CD4-positive, alpha-beta T cell treated with Interferon alpha-2 for 1 hour (primary cell): Measurements from ENCODE around the gene LEMD1.
"Not testable (repeated sequence)": the region's sequence is repeated elsewhere in the genome, so short reads cannot be mapped to it uniquely, and the experiment has no call there.

Experiments used
- DNase-seq, 2 donors: peaks; one replicate each; pipeline ENCODE4 v3.0.0-alpha.2; 2020 to 2022

LEMD1 gene

DNA sequence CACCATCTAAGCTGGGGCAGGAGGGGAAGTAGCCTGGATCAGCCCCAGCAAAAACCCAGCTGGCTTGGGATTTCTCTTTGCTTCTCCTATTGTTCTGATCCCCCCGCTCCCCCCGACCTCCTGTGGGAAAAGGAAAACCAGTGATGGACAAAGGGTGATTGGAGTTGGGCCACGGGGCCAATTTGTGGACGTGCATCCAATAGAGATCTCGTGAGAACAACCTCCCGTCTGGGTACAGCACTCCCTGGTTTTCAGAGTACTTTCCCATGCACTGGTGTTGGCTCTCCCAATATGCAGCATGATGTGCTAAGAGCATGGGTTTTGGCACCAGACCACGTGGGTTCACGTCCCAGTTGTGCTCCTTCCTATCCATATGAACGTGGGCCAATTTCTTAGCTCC lies 25.0 kb upstream of the LEMD1 start:
- DNase-seq: no peak

DNA sequence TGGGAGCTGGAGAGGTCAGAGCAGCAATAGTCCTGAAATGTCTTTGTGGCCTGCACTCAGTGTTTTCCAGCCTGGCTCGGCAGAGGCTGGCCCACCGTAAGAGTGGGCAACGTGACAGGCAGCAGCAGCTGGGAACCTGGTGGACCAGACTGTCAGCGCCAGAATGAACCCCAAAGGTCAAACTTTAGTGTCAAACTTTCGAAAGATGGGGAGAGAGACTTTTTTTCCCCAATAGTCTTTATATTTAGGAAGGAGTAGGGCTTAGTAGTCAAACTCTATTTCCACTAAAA lies 23.7 kb upstream of the LEMD1 start:
- DNase-seq: no peak

DNA sequence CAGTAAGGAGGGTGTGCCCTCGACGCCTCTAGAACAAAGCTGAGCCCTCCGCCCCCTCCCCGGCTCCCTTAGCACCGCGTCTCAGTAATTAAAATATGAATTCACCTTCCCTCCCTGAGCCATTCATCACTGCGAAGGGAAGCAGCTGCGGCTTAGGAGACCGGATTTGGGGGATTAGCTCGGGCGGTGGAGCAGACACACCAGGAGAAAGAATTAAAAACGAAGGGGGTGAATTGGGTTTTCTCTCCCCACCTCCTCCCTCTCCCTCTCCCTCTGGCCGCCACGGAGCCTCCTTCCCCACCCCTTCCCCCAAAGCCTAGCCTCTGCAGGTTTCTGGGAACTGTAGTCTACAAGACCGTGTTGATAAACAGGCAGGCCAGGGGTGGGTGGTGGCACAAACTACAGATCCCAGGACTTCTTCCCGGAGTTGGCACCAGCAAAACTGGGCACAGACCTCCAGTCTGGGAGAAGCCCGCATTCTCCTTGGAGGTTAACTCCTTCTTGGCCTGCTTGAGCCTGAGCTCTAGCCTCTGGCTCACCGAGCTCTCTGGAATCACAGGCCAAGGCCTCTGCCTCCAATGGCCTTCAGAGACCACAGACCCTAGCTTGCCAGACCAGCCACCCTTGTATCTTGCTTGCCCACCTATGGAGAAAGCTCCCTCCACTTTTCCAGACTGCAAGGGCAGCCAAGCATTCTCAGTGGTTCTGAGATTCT lies 23.2 kb upstream of the LEMD1 start:
- DNase-seq: no peak

DNA sequence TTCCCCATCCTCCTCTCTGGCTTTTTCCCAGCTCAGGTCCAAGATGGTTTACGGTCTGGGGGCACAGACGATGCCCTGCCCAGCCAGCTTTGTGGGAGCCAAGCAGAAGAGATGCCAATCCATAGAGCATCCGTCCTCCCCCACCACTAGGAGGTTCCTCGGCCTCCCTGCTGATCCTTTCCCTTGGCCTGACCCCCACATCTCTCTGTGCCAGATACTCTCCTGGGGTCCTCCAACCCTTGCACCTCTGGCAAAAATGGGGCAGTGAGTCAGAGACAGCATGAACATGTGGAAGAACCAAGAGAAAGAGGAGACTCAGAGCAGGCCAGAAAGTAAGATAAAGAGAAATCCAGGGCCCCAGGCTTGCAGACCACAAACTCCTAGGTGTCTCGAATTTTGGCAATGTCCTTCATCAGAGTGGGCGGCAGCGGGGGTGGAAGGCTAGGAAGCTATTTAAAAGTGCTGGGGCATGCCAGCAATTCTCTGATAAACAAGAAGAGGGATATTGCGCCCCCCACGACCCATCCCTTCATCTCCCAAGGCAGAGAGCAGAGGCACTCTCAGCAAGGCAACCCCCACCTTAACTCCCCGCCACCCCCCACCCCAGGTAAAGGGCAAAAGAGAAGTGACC lies 22.6 kb upstream of the LEMD1 start:
- no peak for DNase-seq

DNA sequence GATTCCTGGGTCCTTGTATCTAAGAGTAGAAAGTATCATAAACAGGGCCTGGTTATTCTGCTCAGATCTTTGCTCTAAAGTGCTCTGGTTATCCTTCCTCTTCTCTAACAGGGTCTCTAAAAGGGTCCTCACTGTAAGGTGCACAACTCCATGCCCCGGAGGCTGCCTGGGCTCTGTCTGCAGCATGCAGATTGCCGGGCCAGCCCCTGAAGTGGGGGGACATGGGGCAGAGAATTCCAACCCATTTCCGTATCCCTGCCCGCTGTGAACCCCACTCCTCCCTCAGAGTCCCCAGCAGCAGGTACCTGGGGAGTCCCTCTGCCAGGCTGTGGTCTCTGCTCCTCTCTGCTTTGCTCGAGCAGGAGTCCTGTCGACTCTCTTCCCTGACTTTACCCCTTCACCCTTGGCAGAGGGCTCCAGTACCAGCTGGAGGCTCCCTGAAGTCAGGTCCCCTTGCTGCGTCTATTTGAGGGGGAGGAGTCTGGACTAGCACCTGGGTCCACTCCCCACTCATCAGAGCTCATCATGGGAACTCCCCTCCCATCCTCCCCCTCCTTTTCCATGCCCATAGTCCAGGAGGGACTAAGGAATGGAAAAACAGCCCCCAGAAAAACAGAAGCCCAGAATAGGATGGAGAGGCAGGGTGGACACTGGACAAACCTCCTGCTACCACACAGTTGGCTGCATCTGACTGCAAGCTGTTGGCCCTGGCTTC lies 21.9 kb upstream of the LEMD1 start:
- DNase-seq: no peak

DNA sequence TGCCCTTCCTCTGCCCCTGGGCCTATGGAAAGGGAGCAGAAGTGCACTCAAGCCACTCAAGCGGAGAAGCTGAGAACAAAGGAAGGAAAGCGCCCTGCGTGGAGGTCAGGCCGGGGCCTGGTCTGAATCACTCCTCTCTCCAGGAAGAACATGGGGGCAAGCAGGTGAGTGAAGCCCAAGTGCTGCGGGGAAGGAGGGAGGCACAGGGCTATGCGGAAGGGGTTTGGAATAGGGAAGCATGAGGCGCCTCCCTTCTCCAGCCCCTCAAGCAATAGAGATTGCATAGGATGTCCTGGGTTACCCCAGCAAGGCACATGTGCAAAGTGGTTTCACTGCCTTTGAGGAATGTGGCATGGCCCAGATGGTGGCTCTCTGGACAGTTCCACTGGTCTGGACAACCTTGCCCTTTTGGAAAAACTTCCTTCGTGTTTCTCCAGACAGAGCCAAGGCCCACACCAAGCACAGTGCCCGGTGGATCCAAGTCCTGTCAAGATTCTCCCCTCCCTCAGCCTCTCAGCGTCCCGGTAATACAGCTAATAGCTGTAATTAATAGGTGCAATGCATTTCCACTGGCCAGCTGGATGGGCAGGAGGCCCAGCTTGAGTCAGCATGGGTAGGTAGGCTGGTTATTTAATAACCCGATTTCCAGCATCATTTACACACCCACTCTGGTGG lies 20.3 kb upstream of the LEMD1 start:
- DNase-seq: no peak

DNA sequence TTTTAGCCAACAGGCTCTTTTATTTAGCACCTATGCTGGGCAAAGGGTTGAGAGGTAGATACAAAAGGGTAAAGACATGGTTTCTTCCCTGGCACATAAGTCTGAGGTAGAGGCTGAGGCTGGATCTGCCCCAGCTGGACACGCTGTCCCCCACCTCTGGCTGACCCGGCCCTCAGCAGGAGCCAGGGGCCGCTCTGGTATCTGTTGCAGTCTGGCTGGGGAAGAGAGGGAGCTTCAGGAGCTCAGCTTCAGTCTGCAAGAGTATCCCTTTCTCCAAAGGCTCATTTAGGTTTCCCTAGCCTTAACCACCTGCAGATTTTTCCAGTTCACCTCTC lies 19.8 kb upstream of the LEMD1 start:
- no peak for DNase-seq

DNA sequence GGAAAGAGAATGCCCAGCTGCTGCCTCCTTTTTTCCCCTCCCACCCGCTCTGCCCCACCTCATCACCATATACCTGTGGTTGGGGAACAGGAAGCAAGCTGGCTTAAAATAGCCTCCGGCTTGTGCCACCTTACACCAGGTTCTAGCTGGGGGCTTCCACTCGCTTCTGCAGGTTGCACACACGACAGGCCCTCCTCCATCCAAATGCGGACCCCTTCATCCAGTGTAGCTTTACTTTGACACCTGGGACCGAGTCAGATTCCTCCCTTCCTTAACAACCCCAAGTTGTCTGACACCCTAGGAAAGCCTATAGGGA lies 19.4 kb upstream of the LEMD1 start:
- no peak for DNase-seq

DNA sequence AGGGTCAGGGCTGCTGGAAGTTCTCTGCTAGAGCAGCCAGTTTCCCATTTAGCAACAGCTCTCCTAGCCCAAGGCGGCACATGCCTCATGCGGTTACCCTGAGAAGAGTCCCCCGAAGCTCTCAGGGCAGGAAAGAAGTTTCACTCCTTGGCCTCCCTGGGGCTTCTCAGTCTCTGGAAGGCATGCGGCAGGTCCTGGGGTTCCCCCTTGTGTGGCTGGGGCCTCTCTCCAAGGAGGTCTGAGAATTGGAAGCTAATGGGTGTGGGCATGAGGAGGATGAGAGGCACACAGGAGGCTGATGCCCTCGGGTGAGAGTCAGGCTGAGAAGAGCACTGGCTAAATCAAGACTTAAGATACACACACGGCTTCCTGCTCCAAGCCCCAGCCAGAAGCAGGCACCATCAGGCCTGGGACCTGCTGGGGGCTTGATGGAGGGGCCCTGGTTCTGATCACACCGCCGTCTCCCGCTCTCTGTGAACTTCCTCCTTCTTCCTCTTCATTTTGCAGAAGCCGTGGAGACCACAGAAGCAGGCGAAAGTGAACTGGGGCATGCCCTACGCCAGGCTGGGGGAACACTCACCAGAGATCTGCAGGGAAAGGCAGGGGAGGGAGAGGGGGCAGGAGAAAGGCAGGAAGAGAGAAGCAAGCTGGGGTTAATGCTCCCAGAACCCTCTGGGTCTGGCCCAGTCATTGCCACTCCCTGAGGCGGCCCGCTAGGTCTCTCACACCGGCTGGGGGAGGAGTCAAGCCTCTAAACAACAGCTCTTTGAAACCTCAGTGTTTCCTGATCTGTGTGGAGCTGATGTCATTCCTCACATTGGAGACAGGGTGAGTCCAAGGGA lies 18.8 kb upstream of the LEMD1 start:
- peak; percentile 60 to 74 for DNase-seq

DNA sequence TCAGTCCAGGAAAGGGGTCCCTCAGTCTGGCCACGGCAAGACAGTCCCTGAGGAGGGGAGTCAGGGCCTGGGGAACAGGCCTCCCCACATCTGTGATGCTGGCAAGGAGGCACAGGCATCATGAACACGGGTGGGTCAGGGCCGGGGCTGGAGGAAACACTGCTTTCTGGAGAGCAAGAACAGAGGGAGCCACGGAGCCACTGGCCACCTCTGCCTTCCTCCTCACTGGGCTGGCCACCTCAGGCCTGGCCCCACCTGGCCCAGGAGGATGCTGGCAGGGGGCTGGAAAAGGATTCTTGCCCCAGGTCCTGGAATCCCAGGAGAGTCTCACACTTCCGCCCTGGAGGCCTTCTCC lies 18.2 kb upstream of the LEMD1 start:
- DNase-seq: no peak

DNA sequence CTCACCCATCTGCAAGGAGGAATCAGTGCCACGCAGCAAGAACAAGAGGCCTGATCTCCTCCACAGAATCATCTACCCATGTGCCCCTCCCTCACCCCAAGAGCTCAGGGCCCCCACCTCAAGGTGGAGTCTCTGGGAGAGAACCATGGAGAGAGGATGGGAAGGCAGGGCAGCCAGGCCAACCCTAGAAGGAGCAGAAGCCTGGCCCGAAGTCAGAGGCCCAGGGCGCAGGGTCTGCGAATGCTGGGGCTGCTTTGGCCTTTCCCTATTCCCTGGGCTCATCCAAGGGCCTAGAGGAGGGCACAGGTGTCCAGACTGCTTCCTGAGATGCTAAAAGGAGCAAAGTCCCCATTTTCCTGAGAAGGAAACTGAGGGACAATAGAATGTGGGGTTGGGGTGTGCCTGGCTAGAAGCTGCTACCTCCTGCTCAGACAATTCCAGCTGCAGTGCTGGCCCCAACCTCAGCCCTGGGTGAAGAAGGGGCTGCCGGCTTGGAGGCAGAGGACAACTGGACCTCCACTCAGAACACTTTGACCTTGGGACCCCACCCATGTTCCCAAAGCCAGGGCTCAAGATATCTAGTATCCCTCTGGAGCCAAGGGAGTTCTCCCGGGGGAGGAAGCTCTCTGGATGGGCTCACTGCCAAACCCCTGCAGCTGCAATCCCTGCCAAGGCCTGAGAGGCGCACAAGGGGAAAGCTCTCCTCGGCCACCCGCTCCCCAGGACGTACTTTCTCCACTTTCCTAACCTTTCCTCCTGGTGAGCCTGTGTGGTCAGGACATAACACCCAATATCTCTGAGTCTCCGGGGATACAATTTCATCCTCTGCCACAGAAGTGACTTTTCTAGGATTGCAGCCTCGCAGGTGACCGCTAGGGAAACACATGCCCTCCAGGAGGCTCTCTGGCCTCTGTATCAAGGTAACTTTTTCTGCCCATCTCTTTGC lies 16.6 kb upstream of the LEMD1 start:
- no peak for DNase-seq

DNA sequence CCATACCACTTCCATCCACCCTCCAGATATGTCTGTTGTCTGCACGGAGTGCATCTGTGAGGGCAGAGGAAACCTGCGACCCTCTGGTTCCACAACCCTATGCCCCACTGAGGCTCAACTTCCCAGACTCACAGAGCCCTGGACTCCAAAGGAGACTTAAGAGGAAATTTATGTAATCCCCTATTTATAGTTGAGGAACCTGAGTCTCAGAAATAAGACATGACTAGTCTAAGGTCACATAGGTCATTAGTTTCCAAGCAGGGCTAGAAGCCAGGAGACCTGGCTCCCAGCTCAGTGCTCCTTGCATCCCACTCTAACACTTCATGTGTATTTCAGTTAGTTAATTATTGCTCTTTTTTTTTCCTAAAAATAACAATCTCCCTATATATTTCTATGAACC lies 15.7 kb upstream of the LEMD1 start:
- DNase-seq: no peak

DNA sequence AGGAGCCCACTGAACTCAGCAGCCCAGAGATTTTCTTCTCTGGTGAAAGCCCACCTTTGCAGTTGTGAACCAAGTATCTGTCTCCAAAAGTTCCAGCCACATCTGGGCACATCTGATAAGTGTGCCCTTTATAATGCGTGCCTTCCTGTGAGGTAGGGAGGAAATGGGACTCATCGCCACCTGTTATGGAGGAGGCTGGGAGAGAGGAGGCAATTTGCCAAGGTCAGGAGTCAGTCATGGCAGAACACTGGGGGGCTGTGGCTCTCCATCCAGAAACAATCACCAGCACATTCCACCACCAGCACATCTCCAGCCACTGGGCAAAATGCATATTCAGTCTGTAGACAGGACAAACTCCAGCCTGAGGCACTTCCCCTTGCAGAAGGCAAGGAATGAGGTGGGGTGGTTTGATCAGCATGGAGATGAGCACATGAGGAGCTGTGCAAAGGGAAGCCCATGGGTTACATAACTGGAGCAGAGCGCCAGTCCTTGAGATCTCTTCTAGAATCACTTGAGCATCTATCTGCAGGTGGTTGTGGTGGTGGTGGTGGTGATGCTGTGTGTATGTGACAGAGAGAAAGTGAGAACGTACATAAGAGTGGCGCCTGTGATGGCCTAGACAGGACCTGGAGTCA lies 15.0 kb upstream of the LEMD1 start:
- DNase-seq: no peak

DNA sequence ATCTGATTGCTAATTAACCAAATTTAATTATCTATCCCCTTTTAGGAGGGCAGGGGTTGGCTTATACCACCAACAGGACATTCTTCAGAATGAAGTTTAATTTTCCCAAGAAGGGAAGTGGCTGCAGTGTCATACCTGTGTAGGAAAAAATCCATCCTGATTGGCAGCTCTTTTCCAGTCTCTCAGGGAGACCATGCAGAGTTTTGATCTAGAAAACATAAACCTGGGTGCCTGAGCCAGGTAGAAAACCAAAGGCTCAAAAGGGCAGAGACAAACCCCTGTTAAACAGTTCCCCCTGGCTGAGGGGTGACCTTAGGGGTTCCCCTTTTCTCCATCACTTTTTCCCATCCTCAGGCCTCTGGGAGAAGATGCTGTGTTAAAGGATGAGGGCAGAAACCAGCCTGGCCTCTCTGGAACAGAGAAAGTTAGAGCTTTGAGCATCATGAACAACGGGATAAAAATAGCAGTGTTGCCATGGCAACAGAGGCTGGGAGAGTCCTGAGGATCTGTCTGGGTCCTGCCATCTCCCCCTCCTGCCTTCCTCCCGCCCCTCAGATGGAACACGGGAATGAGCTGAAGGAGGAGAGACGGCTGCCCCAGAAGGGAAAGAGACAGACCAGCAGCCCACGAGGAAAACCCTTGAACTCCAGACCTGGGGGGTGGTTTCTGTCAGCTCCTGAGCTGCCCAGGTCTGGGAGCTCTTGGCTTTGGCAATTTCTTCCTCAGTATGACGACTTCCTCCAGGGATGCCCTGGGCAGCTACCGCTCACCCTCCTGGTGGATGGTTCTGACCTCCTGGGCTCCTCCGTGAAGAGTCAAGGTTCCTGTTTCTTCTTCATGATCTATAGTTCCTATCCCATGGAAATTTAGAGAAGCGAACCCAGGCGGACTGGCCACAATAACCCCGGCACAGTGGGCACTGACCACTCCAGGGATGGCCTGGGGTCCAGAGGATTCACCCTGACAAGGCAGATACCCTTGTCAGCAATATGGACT lies 14.0 kb upstream of the LEMD1 start:
- DNase-seq: no peak

DNA sequence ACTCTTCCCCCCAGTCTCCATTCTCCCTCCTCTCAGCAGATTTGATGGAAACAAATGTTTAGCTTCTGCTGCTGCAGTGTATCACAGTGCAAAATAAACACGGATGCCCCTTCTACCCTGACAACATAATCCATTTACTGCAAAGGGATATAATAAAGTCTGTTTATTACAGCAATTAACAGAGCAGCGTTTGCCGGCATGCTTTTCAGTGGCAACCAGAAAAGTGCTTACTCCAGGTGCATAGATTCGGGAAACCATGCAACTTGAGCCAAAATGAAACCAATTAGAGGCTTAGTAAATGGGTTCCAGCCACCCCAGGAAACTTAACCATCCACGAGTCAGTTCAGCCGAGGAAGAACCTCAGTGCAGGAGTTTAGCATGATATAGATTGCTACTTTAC lies 12.9 kb upstream of the LEMD1 start:
- DNase-seq: no peak

DNA sequence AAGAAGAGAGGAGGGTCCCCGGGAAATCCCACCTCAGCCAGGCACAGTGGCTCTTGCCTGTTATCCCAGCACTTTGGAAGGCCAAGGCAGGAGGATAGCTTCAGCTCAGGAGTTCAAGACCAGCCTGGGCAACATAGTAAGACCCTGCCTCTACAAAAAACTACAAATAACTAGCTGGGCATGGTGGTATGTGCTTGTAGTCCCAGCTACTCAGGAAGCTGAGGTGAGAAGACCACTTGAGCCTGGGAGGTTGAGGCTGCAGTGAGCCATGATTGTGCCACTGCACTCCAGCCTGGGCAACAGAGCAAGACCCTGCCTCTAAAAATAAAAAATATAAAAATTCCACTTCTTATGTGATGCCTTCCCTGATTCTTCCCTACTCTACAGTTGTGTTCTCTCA lies 10.8 kb upstream of the LEMD1 start:
- not testable (repeated sequence) for DNase-seq

DNA sequence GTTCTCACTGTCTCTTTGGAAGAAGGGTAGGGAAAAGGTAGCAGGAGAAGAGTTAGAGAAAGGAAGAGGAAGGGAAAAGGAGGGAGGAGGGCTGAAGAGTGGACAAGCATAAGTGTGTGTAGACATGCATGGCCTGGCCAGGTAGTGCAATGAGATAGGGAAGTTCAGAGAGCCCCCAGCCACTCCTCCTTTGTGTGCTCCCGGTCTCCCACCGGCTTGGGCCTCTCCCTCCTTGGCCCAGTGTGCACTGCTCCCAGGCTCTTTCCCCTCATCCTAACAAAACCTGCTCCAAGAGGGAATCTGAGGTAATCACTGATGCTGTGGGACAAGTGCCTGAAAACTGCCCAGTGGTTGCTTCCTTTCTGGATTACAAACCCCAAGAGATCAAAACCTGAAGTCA lies 10.3 kb upstream of the LEMD1 start:
- no peak for DNase-seq

DNA sequence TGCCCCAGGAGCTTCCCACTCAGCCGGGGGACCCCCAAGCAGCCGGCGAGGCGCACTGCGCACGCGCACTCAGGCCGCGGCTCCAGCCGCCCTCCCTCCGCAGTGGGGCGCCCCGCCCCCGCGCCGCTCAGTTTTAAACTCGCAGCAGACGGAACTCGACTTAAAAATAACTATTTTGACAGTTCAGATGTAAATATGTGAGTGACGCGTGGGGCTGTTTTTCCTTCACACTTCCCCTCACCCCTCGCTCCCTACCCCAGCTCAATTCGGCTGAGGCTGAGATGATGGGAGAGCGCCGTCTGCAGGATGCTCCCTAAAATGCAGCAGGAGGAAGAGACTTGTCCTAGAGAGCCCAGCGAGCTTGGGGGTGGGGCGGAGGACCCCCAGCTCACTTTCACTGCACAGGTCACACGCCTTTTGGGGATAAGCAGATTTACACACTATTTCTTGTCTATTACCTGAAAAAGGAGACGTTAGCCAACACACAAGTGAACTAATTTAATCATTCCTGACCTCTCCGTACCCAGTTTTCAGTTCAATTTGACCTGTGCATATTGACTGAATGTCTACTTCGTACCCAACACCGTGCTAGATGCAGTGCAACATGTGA lies 8.9 kb upstream of the LEMD1 start:
- peak; percentile 59 to 72 for DNase-seq

DNA sequence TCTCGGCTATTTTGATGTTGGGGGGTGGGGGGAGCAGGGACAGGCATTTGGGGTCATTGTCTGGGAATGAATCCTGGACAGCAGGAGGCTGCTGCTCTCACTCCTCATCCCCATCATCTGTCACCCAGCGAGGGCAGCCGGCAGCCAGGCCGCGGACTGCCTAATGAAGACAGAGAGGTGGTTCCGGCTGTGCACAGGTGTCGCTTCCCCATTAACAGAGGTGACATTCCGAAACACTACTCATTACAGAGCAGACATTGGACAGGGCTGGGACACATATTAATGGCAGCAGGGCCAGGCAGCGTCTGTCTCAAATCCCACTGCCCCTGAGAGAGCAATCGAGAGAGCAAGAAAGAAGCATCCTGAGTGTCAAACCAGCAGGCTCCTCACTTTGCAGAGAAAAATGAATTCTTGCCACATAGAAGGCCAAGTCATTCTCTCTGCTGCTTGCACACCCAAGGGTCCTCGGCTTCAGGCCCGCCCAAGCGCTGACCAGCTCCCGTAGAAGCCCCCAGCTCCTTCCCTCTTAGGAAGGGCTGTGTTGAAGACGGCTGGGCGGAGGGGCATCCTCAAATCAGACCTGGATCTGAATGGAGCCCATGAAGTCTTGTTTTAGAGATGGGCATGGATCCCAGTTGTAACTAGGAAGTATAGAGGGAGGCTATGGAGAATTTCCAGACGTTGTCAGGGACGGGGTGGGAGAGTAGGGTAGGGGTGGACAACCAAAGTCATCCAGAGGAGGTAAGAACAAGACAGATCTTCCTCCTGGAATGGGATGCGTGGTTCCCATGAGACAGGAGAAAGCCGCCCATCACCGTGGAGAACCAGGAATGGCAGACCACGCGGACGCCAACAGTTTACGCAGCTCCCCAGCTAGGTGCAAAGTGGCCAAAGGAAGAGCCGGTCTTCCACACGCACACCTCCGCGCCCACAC lies 8.2 kb upstream of the LEMD1 start:
- DNase-seq: no peak
